GM19193 (cell line): ENCODE results near the gene F2RL3.

Source experiments
- POLR2A ChIP-seq: IDR thresholded peaks from 4 replicates; pipeline ENCODE4 v1.6.1; 2011; ENCODE audit not compliant: insufficient read depth, insufficient read length; ENCODE audit errors: extremely low read depth

F2RL3 gene

DNA sequence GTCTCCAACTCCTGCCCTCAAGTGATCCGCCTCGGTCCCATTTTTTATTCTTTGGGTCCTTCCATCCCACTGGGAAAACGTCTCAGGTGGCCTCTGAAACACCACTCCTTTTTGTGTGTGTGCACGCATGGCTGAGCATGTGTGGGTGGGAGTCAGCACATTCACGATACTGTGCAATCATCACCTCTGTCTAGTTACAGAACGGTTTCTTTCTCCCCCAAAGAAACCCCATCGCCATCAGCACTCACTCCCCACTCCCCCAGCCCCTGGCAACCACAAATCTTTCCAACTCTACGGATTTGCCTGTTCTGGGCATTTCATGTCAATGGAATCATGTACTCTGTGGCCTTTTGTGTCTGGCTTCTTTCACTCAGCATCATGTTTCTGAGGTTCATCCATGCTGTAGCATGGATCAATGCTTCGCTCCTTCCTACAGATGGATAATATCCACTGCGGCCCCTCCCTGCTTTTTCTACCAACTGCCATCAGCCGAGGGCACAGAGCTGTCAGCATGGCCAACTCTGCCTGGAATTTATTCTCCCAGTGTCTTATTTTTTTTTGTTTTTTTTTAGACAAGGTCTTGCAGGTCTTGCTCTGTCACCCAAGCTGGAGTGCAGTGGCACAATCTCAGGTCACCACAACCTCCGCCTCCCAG lies 9.7 kb downstream of the F2RL3 start:
- no peak for TF ChIP-seq POLR2A

DNA sequence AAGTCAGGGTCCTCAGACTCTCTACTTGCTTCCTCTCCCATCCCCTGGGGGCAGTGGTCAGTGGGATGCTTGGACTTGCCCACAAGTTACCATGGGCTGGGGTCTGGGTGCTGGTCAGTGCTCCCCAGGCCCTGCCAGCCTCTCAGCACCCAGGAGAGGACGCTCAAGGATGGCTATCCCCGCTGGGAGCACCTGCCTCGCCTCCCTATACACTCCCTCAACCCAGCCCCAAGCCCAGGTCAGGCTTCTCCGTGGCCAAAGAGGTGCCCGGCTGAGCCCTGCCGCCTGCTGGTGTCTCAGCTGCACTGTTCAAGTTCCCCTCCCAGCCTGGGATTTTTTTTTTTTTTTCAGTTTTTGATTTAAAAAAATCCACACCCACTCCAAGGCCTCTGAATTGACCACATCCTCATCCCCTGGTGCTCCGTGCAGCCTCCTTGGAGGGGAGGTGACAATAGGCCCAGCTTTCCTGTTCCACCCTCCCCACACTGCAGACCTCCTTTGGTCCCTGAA lies 10.8 kb downstream of the F2RL3 start:
- TF ChIP-seq POLR2A: no peak

DNA sequence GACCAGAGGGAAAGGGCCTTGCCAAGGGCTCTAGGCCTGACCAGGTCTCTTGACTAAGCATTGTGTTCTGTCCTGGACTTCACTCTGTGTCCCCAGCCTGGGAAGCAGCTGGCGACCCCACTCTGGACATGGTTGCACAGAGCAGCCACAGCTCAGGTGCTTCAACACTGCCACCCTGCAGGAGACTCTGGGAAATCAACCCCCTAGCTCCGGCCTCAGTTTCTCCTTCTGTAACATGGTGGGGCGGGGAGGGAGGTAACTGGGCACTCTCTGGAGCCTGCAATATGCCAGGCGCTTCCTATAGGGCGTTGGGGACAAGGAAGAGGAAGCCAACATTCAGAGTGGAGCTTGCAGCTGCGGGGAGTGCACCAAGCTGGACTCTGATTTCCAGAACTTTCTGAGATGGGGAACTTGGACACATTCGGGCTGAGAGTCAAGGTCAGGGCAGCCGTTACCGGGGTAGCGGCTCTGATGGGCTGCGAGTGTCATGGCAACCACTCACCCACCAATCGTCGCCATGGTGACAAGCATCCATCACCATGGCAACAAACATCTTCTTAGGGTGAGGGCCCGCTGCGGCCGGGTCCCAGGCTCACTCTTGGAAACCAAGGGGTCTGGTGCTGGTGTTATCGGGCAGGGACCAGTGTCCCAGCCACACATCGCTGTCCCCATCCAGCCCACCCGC lies 12.8 kb downstream of the F2RL3 start:
- no peak for TF ChIP-seq POLR2A

DNA sequence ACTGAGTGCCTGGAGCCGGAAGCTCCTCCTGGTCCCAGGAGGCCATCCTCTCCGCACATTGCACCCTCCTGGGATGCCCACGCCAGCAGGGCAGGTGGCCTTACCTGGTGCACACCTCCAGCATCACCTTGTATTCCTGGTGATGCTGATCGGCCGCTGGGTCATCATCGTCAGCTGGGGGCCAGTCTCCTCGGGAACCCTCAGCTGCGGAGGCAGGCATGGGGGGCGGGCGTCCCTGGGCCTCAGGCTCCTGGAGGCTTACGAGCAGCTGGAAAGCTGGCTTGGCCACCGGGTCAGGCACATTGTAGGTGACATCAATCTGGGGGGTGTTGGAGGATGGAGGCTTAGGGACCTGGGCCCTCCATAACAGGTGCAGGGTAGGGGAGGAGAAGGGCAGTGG lies 13.7 kb downstream of the F2RL3 start:
- no peak for TF ChIP-seq POLR2A

DNA sequence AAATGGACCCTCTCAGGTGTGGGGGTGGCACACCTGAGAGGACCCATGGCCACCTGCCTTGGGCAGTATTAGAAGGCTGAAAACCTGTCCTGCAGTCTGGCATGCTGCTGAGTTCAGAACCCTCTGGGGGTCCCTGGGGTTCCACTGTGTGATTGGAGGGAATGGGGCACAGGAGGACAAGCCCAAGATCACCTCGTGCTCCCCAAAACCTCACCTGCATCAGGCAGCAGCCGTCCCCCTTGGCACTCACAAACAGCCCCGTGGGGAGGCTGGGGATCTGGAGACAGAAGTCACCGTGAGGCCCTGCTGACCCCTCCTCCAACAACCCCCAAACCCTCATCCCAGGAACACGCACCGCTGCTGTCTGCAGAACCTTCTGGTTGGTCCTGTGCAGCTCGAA lies 14.5 kb downstream of the F2RL3 start:
- TF ChIP-seq POLR2A: no peak

DNA sequence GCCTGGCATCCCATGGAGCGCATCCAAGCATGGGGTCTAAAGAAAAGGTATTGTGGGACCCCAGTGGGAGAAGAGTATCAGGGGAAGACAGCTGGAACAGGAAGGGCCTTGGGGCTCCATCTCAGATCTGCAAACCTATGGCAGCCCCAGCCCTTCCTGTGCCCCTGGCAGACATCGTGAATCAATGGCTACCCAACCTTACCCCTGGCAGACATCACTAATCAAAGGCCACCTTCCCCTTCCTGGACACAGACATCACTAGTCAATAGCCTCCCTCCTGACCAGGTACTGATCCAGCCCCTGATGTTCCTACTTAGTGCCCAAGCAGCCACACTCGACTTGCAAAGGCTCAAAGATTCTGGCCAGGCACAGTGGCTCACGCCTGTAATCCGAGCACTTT lies 15.8 kb downstream of the F2RL3 start:
- TF ChIP-seq POLR2A: no peak

DNA sequence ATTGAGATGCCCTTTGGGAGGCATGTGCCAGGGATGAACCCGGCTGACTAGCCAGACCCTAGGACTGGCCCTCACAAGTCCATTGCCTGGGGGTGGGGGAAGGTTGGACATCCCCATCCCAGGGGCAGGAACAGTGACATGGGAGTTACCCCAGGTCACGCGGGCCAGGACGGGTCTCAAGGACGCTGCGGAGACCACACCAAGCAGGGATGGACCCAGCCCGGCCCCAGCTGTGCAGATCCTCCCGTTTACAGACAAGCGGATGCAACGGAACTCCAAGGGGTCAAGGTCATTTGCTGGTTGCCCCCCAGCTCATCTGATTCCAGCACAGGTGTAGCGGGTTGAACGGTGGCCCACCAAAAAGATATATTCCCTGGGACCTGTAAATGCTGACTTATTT lies 20.0 kb downstream of the F2RL3 start:
- no peak for TF ChIP-seq POLR2A

DNA sequence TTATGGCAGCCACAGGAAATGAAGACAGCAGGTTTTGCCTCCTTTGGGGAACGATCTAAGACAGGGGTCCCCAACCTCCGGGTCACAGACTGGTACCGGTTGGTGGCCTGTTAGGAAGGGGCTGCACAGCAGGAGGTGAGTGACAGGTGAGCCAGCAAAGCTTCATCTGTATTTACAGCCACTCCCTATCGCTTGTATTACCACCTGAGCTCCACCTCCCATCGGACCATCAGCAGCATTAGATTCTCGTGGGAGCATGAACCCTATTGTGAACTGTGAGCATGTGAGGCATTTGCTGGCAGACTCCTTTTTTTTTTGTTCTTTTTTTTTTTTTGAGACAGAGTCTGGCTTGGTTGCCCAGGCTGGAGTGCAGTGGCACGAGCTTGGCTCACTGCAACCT lies 22.2 kb downstream of the F2RL3 start:
- TF ChIP-seq POLR2A: no peak

DNA sequence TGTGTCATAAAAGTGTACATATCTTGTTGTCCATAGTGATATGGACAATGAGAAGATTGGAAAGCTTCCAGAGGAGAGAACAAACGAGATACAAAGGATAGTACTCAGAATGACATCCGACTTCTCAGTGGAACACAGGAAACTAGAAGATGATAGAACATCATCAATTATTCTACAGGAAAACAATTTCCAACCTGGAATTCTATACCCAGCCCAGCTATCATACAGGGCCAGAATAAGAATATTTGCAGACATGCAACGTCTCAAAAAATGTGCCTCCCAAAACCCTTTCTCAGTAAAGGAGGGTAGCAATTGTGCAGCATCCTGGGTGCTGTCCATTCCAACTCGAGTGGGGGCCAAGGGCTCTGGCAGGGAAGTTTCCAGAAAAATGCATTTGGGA lies 24.0 kb downstream of the F2RL3 start:
- TF ChIP-seq POLR2A: no peak

DNA sequence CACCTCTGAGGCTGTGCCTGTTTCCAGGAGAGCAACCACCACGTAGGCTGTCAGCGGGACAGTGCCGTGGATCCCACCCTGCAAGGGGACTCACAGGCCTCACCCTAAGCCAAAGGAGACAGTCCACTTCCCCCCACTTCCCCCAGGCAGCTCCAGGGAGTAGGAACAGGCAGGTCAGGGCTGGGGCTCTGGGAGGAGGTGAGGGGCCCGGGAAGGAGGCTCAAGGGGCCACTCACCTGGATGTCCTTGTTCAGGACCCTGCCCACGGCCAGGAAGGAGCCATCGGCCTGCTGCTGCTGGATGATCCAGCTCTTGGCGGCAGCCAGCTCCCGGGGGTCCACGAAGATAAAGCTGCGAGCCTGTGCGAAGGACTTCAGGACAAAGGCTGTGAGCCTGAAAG lies 25.6 kb downstream of the F2RL3 start:
- TF ChIP-seq POLR2A: no peak

DNA sequence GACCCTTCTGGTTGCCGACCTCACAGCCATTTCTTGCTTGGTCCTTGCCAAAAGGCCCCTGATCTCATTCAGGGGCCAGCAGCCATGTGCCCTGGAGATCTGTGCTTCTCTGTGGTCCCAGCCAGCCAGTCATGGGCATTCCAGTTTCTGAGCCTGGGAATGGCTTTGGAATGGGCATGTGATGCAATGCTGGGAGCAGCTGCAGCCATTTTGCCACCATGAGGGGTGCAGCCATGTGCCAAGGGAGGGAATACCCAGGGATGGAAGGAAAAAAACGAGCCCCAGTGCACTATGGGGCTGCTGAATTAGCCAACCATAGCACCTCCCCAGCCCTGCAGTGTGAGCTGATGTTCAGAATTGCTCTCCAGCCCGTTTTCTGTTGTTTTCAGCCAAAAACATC lies 26.3 kb downstream of the F2RL3 start:
- no peak for TF ChIP-seq POLR2A

DNA sequence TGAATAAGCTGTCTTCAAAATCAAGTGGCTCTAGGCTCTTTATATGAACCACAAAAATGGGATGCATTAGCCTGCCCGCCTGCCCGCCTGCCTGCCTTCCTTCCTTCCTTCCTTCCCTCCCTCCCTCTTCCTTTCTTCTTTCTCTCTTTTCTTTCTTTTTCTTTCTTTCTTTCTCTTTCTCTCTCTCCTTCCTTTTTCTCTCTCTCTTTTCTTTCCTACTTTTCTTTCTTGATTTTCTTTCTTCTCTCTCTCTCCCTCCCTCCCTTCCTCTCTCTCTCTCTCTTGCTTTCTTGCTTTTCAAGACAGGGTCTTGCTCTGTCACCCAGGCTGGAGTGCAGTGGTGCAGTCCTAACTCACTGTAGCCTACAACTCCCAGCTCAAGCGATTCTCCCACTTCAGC lies 26.9 kb downstream of the F2RL3 start:
- TF ChIP-seq POLR2A: no peak

DNA sequence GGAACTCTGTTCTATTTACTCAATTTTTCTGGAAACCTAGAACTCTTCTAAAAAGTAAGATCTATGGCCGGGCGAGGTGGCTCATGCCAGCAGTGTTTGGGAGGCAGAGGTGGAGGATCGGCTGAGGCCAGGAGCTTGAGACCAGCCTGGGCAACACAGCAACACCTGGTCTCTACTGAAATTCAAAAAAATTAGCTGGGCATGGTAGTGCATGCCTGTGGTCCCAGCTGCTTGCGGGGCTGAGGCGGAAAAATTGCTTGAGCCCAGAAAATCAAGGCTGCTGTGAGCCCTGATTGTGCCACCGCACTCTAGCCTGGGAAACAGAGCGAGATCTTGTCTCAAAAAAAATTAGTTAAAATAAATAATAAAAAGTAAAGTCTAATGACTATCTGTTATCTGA lies 28.6 kb downstream of the F2RL3 start:
- no peak for TF ChIP-seq POLR2A

DNA sequence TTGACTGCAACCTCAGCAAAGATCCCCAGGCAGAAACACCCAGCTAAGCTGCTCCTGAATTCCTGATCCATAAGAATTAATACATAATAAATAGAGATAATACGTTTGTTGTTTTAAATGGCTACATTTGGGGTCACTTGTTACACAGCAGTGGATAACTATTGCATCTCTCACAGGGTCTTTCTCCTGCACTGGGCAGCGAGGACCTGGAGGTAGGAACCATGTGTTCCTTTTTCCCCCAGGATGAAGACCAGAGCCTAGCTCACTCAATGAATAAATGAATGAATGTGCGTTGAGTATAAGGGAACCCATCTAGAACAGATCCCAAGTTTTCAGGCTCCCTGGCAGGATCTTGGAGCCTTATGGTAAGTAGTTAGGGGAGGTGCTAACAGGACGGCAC lies 30.7 kb downstream of the F2RL3 start:
- TF ChIP-seq POLR2A: no peak

DNA sequence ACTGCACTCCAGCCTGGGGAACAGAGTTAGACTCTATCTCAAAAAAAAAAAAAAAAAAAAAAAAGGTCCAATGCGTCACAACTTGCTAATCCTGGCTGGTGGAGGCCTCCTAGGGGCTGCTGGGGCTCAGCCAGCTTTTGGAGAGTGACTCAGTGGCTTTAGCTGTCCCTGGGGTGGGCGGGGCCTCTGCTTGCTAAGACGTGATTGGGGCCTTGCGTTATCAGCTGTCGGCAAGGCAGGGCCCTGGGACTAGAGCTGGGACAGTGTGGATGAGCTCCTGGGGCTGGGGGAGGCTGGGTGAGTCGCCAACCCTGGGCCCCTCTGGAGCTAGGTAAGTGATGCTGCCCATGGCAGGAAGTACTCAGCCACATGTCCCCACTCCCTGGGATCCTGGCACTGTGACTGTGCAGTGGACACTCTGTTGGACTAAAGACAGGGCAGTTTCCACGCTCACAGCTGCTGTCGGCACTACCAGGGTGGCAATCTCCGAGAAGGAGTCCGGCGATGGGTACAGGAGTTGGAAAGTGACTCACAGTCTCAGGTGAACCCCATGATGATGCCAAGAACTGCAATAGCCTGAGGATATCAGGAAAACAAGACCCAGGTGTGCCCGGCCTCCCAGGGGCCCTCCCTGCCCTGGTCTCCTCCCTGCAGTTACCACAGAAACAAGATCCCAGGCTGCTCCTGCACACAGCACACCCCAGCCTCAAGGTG lies 32.2 kb downstream of the F2RL3 start:
- no peak for TF ChIP-seq POLR2A

DNA sequence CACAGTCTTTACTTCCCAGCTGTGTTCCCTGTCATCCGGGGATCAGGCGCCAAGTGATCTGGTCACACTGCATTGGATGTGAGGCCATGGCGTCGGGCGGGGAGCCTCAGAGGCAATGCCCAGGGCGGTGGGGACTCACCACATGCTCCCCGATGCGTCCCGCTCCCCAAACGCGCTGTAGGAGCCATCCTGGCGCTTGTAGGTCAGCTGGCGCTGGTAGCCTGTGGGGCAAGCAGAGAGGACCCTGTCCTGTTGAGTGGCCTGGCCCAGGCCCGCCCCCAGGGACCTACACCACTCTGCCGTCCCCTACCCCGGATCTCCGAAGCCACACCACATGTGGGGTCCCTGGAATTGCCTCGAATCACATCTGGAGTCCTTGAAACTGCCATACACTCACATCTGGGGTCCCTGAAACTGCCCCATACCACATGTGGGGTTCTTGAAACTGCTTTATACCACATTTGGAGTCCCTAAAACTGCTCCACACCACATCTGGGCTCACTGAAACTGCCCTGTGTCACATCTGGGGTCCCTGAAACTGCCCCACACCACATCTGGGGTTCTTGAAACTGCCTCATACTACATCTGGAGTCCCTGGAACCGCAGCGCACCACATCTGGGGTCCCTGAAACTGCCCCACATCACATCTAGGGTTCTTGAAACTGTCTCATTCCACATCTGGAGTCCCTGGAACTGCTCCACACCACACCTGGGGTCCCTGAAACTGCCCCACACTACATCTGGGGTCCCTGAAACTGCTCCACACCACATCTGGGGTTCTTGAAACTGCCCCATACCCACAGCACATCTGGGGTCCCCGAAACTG lies 33.2 kb downstream of the F2RL3 start:
- TF ChIP-seq POLR2A: no peak

DNA sequence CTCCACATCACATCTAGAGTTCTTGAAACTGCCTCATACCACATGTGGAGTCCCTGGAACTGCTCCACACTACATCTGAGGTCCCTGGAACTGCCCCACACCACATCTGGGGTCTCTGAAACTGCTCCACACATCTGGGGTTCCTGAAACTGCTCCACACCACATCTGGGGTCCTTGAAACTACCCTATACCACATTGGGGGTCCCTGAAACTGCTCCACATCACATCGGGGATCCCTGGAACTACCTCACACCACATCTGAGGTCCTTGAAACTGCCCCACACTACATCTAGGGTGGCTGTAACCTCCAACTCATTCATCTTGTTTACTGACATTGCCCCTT lies 33.8 kb downstream of the F2RL3 start:
- no peak for TF ChIP-seq POLR2A
